GM21528 (cell line): Measurements from ENCODE around the gene BID.

ENCODE experiments used
- ATAC-seq: cut with Tn5 transposase; IDR thresholded peaks from one replicate; pipeline ENCODE4 v1.9.1; 2021; ENCODE audit warnings: mild to moderate bottlenecking, moderate library complexity; ENCODE audit not compliant: unreplicated experiment, low FRiP score

The BID gene

DNA sequence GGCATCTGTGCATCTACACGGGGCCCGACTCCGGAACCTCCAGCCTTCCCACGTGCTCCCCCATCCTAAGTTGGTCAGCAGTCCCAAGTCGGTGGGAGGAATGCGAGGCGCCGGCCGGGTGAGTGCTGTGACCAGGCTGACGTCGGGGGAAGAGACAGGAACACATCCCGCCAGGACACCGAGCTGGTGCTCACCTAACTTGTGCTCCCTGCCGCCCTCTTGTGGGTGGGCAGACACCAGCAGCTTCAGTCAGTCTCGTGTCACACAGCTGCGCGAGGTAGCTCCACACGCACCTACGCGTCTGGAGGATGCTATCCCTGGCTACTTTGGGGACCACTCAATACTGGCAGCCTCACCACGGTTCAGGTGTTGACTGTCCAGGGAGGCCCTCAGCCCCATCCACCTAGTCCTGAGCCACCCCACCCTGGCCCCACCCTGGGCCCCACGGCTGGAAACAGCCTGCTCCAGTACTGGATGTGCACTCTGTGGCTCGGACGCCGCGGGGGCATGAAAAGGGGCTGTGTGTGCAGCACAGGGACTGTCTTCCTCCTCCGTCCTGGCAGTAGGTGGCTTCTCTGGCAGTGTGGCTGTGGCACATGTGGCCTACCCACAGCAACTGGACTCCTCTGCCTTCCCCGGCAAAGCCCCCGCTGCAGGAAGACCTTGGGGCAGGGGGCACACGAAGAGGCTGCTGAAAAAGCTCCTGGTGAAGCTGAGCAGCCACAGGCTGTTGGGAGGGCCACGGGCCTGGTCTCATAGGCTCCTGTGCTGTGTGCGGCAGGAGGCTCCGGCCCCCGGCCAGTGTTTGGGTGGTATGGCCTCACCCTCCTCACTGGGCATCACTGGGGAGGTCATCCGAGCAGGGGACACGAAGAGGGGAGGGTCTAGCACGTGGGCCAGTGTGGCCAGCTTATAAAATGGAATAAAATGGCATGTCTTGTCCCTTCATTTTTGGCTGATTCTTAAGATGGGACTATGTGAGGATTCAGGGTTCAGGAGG is 11.2 kb upstream of the BID start:
- no peak for ATAC-seq

DNA sequence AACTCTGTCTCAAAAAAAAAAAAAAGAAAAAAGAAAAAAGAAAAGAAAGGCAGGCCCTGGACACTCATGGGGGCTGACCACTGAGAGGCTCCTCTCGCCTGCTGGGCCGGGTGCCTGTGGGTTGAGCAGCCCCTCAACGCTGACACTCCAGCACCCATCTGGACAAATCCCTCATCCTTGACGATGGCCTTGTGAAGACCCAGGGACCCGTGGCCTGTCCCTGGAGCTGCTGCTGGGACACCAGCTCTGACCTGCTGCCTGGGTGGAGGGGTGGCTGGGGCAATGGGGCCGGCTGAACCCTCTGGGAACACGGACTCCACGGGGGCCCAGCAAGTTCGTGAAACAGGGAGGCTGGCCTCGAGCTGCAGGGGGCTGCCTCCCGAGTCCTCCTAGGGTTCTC is 10.5 kb upstream of the BID start:
- no peak for ATAC-seq

DNA sequence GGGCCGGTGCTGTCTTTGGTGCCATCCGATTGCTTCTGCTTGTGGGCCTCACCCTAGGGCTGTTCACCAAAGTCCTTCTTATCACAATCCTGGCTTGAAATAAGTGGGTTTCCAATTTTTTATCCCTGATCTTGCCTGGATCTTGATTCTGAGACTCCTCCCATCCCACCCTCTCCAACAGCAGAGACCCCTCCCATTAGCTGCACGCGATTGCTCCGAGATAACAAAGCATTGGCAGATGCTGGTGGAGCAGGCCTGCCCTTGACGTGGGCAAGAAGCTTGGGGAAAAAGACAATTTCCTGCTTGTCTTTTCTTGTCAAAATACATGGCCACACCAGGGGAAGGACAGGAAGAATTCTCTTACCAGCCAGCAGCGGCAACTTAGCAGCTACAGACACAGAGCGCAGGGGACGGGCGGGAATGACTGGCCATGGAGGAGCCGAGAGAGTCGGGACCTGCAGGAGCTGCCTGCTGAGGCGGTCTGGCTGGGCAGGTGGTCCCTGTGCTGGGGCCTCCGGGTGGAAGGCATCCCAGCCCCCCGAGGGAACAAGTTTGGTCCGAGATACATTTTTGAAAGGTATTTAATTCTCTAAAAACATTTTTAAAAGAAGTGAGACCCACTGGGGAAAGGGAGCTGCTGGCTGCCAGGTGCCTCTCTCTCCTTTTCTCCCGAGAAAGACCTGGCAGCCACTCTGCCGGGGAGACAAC is 9.7 kb upstream of the BID start:
- ATAC-seq = no peak

DNA sequence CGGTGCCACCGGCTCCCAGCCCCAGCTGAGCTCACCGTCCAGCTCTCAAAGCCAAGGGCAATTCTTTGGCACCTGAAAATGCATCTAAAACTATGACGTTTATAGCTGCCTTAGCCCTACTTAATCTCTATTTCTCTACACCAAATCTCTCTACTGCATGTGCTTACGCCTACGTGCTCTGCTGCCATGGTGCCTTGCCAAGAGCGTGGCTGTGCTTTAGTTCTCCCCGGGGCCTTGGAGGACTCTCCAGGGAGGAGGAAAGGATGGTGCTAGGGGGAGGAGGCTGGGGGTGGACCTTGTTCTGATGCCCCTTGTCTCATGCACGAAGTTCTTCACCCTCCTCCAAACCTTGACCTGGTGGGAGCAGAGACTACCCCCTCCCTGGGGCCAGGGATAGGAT is 9.0 kb upstream of the BID start:
- no peak for ATAC-seq

DNA sequence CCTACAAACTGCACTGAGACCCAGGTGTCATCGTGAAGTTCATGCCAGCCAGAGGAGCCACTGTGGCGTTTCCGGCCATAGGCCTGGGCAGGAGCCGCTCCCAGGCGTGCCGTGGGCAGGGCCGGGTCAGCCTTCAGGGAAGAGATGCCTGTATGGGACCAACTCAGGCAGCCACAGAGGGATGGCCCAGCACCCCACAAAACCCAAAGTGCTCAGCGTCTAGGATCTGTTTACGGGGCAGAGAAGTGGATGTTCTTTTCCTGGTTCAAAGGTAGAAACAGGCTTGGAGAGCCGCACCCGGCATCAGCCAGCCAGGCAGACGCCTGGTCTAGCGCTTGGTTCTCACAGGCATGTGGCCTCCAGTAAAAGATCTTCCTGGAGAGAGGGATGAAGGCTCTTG is 8.4 kb upstream of the BID start:
- no peak for ATAC-seq

DNA sequence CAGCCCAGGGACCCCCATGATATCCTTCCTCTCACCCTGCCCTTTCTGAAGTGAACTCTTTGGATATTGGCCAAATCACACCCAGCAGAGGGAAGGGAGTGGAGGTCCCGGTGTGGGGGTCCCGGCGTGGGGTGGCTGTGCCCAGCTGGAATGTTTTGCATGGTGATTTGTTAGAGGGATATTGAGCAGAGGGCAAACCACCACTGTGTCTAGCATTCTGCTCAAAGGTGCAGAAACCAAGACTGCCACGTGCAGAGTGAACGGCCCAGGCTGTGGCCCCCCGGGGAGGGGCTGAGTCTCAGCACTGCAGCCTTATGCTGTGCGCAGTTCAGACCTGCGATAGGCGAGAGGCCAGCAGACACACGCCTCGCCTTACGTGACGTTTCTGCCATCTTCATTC is 7.9 kb upstream of the BID start:
- ATAC-seq = no peak

DNA sequence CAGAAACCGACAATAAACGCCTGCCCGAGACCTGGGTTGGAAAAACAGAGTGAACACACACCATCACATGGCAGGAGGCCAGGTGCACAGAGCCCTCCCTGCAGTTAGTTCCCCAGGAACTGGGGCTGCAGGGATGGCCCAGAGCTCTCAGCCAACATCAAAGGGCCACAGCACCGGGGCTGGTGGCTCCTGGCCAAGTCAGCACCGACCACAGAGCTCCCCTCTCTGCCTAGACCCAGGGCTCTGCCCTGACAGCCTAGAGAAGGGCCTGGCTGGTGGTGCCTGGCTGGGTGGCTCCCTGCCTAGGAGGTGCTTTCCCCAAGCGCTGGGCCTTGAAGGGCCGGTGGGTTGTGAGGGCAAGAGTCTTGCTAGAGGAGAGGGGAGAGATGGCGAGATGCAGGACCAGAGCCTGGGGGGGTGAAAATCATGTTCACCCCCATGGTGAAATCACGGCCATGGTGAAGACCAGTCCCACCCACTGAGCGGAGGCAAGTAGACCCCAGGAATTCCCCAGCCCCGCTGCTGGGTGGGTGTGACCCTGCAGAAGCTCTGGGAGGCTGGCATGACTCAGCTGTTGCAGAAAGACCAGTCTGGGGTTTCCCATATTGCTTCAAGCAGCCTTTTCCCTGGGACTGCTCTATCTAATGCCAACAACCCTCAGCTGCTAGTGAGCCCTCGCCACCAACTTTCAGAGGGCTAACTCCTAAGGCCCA is 7.2 kb upstream of the BID start:
- no peak for ATAC-seq

DNA sequence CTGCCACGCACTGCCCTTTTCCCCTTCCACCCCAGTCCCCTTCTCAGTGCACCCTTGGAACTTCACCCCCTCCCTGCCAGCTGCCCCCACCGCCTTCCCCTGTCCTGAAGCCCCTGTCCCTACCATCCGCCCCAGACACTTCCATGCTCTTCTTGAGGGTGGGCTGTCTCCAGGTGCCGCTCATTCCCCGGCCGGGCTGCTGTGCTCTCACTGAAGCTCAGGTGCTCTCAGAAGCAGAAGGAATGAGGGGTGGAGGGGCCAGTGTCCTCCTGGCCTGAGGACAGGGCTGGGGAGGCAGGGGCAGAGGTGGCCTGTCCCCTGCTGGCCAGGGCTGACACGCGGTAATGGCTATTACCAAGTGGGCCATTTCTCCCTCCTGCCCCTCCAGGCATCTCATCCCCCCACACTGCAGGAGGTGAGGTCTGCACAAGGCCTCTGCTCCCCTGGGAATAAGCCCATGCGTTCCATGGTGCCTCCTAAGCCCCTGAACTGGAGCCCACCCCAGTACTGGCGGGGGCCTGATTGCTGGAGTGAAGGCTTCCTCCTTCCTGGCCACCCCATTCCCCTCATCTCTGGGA is 6.6 kb upstream of the BID start:
- no peak for ATAC-seq

DNA sequence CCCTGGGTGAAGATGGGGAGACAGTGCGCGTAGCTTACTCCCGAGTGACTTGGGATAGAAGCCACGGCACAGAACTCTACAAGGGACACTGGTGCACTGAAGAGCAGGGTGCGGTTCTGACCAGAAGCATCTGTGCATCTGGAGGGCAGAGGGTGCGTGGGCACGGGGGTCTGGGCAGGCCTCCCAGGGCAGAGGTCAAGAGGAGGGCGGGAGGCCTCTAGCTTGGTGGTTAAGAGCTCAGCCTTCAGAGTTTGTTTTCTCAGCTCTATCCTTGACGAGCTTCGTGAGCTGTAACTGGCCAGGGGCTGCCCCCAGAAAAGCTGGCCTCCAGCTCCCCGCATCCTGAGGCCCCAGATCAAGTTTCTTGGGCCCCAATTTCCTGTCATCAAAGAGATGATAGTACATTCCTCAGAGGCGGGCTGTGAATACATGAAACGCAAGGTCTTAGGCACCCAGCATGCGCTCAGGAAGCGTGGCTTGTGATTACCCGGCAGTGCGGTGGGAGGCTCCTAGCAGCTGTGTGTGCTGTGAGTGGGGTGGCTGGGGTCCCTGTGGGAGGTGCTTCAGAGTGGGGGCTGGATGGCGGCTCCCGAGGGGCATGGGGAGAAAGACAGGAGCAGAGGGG is 6.0 kb upstream of the BID start:
- ATAC-seq = no peak

DNA sequence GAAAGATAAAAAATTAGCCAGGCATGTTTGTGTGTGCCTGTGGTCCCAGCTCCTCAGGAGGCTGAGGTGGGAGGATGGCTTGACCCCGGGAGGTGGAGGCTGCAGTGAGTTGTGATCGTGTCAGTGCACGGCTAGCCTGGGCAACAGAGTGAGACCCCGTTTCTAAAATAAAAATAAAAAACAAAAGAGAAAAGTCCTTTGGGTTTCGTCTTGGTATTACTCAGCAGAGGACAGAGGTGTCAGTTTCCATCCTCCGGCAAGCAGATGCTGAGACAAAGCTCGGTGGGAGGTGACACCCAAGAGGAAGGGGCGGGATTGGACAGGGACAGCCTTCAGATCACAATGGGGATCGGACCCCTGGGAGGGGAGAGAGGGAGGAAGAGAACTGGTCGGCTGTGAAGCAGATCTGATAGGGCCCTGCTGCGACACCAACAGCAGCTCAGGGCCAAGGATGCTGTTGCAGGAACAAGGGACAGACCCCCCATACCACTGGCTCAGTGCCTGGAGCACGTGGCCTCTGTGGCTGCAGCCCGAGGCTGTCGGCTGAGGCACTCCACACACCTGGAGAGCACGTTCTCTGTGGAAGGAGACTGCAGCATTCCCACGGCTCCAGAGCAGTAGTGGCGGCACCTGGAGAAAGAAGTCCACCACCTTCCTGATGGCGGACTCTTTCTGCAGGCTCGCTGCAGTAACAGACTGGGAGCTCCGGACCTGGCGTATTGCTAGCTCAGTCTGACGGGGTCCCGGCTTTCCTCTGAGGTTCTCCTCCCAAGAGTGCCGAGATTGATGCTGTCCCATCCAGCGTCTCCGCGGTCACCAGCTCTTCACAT is 5.2 kb upstream of the BID start:
- ATAC-seq = no peak

DNA sequence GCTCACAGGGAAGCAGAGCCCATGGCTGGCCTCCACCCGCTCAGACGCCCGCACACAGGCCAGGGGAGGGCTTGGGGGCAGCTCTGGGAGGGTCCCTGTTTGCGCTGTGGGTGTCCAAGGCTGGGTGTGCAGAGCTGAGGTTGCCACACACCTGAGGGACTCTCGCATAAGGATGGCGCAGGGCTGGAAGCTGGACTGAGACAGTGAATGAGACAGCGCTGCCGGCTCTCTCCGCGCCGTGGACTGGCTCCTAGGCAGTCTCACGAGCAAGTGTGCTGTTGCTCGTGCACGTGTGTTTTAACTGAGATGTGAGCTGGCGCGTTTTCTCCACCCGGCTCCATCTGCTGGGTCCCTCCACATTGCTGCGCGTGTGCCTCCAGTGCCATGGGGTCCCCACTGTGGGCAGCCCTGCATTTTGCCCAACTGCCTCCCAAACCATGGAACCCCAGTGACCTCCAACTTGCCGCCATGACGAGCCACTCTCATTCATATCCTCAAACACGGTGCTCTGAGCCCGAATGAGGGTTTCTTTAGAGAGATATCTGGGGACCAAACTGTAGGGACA is 4.2 kb upstream of the BID start:
- no peak for ATAC-seq

DNA sequence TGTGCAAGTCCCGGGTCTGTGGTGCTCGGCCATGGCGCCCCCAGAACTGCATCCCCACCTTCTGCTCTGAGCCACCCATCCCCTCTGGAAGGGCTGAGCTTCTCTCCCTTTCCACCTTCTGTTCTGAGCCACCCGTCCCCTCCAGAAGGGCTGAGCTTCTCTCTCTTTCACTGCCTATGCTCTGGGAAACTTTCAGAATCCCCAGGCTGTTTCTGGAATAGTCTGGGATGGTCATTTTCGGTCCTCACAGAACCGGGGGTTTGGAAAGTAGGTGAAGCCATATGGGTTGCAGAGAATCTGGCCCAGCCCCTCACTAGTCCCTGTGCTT is 3.4 kb upstream of the BID start:
- ATAC-seq = no peak

DNA sequence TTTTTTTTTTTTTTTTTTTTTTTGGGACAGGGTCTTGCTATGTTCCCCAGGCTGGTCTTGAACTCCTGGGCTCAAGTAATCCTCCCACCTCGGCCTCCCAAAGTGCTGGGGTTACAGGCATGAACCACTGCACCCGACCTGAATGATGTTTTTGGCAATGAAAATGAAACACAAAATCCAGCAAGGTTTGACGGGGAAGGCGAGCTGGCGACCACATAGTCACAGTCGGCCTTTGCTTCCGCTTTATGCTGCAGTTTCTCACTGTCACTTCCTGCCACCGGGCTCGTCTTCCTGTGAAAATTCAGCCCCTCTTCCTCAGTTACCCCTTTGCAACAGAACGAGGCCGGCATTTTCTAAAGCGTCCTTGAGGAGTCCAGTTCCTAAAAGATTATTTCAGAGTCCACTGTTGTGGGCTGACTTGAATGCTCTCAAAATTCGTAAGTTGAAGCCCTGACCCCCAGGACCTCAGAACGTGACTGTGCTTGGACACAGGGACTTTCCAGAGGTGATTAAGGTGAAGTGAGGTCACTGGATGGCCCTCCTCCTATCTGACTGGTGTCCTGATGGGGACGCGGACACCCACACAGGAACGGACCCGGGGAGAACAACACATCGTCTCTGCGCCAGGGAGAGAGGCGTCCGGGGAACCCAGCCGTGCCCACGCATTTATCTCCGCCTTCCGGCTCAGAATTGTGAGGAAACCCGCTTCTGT is 2.9 kb upstream of the BID start:
- ATAC-seq = no peak

DNA sequence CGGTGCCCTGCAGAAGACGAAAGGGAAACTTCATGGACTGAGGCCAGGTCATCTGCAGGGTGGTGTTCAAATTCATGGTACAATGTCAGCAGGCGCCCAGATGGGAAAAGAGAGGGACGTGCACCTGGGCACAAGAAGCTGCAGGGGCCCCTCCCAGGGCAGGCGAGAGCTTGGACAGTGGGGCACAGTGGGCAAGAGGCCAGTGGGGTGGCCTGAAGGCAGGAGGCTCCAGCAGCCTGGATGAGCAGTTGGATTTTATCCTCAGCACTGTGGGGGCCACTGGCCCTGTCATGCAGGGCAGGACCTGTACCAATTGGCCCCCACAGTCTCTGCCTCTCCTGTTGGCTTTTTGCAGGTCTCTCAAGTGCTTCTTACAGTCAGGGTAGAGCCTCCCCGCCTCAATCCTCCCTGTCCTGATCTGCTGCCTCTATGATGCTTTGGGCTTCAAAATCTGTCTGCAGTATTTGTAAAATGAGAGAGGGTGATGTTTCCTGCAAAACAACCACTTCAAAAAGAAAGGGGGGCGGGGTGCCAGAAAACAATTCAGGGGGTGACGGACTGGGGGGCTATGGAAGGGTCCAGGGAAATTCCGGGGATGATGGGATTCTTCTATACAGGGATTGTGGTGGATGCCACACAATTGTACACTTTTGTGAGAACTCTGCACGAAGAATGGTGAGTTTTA is 1.7 kb upstream of the BID start:
- no peak for ATAC-seq

DNA sequence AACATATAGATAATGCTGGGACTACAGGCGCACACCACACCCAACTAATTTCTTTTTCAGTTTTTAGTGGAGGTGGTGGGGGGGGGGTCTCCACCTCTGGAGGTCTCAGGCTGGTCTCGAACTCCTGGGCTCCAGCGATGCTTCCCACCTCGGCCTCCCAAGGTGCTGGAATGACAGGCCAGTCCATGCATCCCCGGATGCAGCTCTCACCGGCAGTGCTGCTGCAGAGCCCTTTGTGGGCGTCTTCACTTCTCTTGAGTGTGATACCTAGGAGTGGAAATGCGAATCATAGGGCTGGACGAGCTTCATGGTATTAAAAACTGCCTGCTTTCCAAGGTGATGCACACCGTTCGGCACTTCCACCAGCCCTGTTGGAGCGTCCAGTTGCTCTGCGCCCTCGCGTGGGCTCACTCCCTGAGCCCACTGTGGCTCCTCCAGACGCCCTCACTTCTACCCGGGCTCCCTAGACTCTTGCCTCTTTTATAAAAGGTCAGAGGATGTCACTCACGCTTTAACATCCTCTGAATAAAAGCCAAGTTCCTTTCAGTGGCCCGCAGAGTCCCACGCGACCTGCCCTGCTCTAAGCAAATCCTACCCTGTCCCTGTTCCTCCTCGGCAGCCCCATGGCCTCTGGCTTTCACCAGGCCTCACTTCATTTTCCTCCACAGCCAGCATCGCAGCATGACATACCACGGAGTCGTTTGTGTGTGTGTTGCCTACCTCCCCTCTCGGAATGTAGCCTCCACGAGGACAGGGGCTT is 837 bp upstream of the BID start:
- no peak for ATAC-seq

DNA sequence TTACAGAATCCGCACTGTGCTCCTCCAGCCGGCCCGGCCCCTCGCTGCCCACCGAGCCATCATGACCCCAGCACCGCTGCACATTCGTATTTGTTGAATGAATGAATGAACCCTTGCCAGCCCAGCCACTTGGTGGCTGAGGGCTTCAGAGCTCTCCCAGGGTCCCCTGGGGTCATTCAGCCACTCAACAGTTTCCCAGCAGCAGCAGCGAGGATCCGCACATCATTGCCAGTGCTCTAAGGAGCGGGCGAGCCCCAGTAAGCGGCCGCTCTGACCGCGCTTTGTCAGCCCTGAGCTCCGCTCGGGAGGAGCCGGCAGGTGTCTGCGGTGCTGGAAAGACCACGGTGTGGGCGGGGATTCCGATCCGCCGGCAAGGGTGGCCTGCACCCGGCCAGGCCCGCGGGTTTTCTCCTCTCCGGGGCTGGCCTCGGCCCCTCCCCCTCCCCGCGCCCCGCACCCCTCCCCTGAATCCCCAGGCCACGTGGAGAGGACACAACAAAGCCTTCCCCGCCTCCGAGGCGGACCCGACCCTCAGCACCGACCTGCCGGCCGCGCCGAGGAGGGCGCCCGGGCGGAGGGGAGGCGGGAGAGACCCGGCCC is 563 bp downstream of the BID start:
- ATAC-seq = peak; percentile 40

DNA sequence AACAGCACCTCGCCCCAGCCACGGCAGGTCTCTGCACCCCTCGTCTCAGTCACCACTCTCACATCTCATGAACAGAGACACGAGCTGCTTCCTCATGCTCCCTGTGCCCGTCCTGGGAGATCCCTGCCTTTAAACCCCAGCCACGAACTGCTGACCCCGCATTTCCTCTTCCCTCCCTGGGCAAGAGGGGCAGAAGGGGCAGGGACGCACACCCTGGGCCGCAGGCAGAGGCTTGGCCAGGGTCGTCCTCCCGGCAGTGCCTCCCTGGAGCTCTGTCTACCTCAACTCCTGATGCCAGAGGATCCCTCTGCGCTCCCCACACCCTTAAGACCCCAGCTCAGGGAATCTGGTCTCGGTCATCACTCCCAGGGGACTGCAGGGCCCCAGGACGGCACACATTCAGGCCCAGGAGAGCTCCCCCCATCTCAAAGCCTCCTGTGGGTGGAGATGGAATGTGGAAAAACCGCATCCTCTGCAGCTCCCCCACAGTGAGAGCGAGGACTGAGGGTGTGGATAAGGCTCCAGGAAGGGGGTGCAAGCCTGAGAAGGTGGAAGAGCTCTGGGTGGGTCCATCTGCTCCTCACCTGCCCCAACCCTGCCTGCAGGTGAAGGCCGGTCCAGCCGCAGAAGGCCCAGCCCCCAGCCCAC is 1.2 kb downstream of the BID start:
- ATAC-seq = no peak
